Ecto neural progenitor cell (in vitro differentiated cells): Measurements from ENCODE around the gene ELOVL5.
A peak's percentile ranks its signal among the peaks of the same experiment; 100 is the strongest.
"Not testable (repeated sequence)": the region's sequence is repeated elsewhere in the genome, so short reads cannot be mapped to it uniquely, and the experiment has no call there.

Experiments used
- DNase-seq: peaks from one replicate; pipeline ENCODE4 v3.0.0-alpha.2; 2018; ENCODE audit warnings: low spot score

ELOVL5 gene

DNA sequence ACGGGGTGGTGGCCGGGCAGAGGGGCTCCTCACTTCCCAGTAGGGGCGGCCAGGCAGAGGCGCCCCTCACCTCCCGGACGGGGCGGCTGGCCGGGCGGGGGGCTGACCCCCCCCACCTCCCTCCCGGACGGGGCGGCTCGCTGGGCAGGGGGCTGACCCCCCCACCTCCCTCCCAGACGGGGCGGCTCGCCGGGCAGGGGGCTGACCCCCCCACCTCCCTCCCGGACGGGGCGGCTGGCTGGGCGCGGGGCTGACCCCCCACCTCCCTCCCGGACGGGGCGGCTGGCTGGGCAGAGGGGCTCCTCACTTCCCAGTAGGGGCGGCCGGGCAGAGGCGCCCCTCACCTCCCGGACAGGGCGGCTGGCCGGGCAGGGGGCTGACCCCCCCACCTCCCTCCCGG lies 43.8 kb downstream of the ELOVL5 start:
- DNase-seq = not testable (repeated sequence)

DNA sequence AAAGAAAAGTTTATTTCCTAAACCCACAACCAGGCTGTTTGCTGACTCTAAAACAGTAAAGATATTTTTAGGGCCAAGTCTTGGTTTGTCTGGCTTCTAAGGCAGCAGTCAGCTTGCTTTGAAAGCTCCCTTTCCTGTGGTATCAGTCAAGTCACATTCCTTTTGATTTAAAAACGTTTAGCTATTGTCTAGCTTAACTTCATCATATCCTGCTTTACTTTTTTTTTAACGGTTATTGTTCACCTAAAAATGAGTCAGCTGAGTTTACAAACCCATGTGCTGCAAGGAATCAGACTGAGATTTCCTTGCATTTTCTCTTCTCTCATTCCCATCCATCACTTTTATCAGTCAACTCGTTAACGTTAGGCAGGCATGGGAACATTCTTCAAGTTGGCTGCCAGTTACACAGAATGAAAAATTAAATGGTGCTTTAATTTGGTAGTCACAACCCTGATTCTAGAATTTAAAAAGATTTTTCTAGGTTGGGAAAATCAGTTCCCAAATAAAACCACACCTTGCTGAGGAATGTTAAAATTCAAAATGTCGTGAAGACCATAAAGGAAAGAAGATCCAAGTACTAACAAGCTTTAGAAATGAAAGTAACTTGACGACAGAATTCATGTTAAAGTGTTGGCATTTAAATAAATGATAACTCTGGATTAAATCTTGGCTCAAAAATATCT lies 45.9 kb downstream of the ELOVL5 start:
- no peak for DNase-seq

DNA sequence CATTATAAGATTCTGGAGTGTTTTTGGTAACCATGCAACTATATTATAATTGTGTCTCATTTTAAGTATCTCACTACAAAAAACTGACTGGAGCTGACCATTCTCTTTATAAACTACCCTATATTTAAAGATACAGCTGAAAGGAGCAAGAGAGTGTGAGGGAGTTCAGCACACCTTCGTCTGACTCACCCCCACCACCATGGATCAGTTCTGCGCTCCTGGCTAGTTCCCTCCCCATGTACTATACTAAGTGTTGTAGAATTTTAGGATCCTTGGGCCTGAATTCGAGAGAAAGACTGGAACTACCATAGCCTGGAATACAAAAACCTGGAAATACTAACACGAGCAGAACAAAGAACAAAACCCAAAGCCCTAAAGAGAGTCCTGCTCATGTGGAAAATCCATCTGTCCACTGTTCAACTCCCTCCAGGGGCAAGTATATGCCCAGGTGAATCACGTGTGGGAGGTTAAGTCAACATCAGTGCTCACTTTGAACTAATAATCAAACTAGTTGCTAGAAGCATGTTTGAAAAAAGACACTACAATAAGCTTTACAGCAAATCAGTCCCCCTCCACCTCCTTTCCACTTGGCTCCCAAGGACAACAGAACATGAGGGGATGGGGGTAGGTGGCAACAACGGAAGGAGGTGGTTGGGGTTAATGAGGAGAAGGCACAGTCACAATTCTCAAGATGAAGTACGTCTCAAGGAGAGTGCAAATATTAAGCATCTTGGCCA lies 46.8 kb downstream of the ELOVL5 start:
- DNase-seq = no peak

DNA sequence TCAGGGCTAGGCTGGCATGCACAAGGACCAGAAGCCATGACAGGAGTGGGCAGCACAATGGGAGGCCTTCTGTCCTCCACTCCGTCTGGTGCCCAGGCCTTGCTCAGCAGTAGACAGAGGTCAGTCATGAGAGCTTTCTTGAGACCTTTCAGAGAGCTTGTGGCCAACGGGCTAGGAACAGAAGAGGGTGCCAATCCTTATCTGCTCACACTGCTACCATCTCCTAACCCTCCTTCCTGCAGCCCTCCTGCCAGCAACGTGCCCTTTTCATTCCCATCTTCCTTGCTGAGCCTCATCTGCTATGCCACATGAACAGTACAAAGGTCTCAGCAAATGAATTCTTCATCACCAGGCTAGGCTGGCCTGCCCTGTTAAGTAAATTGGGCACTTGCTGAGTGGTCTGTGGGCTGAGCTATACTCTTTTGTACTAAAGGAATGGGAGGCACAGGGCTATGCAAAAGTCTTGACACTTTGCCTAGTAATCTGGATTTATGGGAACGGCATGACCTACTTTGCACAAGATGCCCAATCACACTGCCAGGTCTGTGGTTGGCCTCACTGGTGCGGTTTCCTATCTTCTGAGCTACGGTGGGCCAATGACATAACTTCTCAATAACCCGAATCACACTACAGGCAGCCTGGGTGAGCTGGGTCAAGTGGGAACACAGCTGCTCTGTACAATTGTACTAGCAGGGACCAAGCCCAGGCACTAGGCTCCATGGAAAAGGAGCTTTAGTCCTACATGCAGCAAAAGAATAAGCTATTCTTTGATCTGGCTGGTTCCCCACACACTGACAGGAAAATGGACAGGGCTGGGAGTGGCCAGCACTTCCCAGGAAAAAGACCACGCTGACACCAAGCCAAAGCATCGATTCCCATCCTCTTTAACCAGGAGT lies 47.8 kb downstream of the ELOVL5 start:
- DNase-seq = no peak

DNA sequence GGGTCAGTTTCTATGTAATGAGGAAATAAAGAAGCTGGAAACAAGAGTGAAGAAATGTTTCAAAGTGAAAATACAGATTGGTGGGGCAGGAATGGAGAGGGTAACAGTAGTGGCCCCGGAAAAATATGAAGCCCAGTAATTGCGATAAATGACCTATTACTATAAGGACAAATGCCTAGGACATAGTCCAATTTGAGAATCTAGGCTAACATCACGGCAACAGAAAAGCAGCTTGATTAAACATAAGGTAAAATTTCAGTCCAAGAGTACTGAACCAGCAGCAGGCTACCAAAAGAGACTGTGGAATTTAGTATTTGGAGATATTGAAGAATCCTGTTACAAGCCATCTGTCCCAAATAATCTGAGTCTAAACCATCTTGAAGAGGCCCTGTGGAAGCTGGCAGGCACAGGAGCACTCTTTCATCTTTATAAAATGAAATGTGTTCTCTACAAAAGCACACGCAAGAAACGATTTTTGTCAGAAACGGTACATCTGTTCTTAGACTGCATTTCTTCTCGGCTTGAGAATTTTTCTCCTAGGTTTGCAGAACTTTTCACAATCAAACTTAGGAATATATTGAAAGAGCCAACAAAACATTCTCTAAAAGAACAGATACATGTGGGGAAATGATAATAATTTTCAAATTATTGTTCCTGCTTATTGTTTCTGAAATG lies 49.3 kb downstream of the ELOVL5 start:
- DNase-seq = no peak

DNA sequence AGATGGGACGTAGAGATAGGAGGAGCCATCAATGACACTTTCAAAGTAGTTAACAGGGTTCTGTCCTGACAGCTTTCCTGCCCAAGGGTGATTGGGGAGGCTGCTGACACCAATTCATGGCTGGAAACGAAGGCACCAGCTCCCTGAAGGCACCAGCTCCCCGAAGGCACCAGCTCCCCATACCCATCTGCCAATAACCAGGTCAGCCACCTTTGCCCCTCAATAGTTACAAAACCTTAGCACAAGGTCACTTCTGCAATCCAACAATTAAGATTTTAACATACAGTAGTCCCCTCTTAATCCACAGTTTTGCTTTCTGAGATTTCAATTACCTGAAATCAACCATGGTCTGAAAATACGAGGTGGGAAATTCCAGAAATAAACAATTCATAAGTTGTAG lies 51.7 kb downstream of the ELOVL5 start:
- DNase-seq = no peak

DNA sequence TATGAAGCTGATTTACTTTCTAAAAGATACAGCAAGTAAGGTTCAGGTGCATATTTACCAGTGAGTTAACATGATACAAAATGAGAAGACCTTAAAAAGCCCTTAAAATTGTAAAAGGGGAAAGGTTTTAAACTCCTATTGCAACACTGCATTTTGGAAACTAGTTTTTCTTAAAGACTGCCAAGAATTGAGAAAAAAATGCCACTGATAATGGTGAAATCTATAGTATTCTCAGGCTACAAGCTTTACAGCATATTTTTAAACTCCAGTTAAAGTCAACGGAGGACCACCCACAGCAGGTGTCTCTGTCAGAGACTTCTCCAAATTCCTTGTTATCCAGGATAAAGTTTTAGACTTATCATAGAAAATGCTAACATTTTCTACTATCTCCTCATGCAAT lies 53.6 kb downstream of the ELOVL5 start:
- no peak for DNase-seq

DNA sequence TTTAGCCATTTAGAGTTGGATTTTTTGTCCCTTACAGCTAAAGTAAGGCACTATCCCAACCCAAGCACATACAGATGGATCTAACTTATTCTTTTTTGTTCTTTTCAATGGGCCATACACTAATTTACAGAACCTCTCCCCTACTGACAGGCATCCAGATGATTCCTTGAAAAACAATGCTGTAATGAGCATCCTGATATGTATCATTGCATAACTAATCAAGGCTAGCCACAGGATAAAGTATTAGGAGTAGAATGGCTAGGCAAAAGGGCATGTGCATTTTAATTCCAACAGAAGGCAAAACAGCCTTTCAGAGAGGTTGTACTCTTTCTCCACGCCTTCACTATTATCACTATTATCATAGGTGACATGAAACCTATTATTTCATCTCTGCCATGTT lies 54.1 kb downstream of the ELOVL5 start:
- no peak for DNase-seq

DNA sequence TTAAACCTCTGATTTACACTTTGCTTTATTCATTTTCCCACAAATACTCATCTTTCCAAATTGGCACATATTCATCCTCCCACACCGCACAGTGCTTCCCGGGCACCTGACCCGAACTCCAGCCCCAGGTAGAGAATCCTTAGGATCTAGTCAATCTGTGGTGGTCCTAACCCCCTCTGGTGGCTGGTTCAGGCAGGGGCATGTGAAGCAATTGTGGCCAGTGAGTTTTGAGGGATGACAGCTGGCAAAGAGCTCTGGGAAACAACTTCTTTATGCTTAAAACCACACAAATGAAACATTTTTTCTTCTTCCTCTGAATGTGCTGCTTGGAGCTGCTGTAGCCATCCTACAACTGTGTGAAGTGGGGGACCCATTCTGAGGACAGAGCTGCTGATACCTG lies 54.7 kb downstream of the ELOVL5 start:
- DNase-seq = peak; percentile 60

DNA sequence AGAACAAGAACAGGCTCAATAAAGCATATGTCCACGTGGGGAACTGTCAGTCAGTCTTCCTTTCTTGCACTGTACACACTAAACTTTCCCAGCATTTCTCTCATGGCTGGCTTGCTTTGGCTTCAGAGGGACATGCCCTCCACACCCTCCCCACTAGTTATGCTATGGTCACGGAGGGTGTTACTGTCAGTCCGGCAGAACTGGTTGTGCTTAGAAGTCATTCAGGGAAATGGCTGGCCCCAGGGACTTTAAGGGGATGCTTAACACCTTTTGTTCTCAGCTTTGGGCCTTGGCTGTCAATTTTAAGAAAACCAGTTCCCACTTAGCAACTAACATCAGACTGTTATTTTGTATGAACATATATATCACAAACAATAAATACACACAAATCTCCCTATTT lies 55.1 kb downstream of the ELOVL5 start:
- no peak for DNase-seq

DNA sequence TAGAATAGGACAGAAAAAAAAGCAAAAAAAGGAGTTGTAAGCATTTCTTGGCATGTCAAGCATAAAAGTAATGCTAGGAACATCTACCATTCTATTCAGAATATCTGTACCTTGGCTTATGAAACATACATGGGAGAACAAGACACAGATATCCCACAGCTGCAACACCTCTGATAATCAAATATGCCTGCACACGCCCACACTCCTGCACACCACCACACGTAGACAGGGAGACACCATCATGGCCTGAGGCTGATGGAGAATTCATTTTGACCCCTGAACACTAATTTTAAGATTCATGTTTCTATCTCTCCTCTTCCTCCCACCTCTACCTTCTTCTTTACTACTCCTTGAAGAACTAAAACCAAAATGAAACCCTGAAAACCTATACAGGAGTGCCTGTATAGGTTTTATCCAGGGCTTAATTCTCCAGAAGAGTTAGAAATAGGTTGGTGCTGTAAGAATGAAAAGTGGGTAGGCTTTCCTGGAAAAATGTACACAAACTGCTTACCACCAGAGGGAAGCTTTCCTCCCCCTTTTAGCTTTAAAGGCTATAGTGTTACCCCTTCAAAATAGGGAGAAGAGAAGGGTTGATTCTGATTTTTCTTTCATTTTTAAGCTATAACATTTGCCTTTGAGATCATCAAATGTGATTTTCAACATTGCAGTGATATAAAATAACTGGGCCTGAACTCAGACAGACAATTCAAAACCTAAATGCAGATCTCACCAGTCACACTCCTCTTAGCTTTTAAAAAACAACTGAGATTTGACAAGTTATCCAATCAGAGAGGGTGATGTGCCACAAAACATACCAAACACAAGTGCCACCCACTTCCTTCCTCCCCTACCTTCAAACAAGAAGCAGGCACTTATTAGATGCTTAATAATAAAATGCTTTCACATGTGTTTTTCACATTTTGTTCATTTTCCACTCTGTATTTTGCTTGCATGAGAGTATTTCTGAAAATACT lies 57.9 kb downstream of the ELOVL5 start:
- no peak for DNase-seq

DNA sequence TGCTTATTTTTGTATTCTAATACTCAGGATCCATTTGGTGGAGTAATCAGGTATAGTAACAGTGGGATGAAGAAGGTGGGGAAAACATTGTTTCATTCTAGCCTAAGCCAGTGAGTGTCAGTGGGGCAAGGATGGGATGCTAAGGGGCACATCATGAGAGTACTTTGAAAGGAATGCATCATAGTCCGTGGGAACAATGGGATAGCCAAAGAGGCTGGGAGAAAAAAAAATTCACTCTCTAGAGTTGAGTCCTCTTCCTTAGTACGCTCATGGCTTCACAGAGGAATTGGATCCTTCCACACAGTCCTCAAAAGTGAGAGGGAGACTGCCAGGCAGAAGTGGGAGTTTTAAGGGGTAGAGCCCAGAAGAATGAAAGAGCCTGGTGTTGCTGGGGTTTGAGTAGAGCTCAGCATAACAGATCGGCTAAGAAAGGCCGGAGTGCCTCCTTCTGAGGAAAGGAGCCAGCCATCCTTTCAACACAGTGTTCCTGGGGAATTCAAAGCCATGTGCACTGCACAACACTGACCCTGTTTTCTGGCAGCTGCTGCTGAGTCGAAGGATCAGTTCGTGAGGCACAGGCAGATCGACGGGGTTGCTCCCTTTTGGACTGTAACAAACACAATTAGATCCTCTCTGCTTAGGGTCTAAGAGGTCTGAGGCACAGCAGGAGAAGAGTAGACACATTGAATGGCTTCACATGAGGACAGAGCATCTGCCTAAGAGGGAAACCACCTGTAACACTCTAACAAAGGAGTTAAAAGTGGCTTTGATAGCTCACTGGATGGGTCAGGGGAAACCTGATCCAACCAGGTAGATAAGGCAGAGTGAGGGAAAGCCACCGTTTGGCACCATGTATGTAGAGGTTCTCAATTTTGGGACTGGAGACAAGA lies 61.2 kb downstream of the ELOVL5 start:
- DNase-seq = no peak

DNA sequence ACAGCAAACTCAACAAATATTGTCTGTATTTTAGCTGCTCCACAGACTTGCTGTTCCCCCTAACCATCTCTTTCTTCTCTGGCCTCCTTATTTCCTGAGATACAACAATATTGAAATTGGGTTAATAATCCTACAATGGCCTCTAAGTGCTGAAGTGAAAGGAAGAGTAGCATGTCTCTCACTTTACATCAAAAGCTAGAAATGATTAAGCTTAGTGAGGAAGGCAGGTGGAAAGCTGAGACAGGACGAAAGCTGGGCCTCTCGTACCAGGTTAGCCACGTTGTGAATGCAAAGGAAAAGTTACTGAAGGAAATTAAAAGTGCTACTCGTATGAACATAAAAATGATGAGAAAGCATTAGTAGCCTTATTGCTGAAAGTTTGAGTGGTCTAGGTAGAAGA lies 63.8 kb downstream of the ELOVL5 start:
- no peak for DNase-seq

DNA sequence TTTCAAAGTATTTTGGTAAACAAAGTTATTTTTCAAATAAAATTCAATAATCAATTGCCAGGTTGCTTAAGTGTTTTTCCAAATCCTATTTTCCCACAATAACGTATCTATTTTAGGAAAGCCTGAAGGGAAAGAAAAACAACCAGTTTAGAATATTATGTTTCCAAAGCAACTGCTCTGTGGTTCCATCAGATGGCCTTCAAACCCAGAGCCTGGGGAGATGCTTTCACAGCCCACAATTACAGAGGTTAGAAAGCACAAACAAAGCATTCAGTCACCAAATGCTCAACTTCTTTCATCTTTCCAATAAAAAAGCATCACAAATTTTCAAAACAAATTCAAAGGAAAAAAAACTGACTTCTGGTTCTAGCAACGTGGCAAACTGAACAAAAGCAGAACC lies 66.0 kb downstream of the ELOVL5 start:
- DNase-seq = no peak

DNA sequence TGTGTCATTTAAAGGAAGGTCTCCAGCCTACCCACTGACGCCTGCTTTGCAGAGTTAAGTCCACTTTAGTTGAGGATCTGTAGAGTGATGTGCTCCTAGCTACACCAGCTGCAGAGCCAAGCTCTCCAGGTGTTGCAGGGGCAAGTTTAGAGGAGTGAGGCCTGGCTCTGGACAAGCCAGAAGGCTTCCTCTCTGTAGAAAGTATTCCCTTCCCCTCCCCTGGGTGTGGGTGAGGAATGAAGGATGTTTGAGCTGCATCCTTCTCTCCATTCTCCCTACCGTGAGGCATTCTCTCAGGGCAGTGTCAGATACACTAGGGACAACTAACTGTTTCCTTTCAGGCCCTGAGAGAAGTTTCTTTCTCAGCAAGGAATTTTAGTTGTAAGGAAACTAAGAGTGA lies 66.5 kb downstream of the ELOVL5 start:
- no peak for DNase-seq

DNA sequence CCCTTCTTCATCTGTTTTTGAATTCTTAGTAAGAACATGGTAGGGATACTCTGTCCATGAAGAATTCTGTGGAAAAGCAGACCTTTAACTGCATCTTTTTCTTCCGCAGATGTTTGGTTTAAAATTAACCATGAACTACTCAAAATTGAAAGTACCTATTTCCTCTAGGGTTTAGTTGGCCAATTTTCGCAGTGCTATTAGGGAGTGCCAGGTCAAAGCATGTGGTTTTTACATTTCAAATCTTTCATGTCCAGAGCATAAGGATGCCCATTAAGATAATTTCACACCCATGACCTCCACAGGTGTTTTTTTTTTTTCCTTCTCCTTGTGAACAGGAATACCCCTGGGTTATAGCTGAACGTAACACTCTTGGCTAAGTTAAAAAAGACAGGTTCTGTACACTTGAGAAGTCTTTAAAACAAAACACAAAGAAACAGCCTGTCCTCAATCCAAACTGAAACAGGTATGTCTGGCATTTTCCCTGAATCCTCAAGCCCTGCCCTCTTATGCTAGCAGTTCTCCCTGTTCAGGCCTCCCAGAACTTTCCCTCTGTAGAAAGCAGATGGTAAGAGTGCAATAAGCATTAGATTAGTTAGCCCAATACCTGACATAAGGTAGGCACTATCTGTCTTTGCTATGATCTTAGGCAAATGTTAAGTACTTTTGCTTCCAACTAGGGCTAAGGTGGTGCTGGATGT lies 67.1 kb downstream of the ELOVL5 start:
- DNase-seq = no peak

DNA sequence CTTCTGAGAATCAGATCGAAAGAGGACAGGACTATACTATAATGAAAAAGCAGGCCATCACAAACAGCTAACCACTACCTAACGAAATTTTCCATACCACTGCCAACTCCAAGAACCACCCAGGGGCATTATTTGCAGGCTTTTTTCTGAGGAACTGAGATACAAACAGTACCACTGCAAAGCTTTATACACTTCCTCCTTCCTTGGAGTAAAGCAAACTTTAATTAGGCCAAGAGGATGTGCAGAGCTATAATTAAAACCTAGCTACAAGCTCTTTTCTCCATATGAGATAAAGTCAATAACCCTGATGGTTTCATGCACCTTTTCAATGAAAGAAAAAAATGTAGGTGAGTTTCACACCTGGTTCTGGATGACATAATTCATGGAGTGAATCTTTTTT lies 68.5 kb downstream of the ELOVL5 start:
- DNase-seq = no peak

DNA sequence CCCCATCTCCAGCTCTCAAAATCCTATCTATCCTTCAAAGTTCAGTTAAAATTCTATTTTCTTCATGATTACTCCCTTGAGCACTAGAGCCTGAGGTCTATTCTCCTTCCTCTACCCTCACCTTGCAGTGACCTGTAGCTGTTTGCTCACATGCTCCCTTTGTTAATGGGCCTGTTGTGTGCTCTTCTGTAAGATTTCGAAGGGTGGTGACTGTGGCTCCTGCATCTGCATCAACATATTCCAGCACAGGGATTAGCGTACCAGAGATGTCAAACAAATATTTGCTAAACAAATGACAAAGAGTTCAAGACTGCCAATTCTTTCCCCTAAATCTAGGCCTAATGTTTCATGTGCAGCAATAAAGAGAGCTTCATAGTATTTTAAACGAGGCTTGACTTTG lies 69.5 kb downstream of the ELOVL5 start:
- DNase-seq = no peak

DNA sequence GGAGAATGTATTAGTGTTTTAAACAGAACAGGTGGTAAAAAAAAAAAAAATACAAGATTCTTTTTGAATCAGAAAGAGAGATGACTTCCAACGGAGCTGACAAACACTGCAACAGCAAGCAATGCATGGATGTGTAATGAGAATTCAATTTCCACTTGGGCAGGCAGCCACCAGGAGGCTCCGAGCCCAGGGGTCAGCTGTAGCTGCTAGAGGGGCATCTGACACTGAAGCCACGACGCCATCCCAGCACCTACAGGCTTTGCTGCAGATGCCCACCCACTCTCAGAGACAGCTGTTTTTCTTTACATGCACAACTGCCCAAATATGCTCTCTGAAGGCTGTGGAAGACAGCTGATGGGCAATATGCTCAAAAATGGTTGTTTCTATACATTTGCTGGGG lies 75.4 kb downstream of the ELOVL5 start:
- no peak for DNase-seq

DNA sequence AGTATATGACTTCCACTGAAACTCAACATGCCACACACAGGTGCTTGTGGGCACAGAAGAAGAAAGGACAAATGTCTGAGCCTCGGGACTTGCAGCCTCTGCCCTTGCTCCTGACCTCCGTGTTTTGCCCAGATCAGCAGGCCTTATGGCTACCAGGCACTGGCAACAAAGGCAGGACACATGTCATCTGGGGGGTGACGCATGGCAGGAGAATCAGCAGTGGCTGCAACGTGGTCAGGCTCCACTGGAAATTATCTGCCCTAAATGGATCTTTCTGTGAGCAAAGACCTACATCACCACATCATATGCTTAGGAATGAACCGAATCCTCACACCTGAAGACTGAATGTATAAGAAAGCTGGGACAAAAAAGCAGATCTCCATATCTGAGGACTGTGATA lies 78.9 kb downstream of the ELOVL5 start:
- DNase-seq = no peak
